Measurements from ENCODE around the gene ST6GALNAC5. TPM values are rescaled to one million over a fixed set of nuclear protein-coding genes. Genes with fewer than 3 reads are reported as not detected.

Gene ST6GALNAC5
- total and polyA plus RNA-seq, 2 of the 13 experiments (the other 11 are each of a cell fraction or from before 2014, with no cell fraction given) = not detected

DNA sequence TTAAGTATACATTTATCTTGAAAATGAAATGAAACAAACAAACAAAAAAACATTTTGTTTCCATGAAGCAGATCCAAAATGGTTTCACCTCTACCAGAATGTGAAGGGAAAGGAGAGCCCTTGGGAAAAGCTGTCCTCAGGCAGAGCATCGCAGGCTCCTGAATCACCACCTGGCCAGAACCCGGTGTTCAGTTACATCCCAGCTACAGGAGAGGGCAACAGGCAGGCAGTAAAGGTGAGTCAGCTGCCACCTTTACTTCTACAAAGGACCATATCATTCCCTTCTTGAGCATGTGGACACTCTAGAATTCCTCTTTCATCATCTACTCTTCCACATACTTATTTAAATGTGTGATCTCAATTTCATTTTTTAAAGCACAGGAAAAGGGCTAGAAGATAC is 200.7 kb downstream of the ST6GALNAC5 start:
- Histone ChIP-seq H3K36me3 (replicated peaks in 1 of 2; ENCODE audit: control insufficient read depth in 1 of 2, insufficient read depth in 2 of 2, low read length in 2 of 2) (no peaks in the 10 kb centered on the region), H3K27me3 (ENCODE audit: control insufficient read depth in 1 of 2, insufficient read depth in 2 of 2, low read length in 2 of 2) (no peaks in the 10 kb centered on the region), H3K79me2 (ENCODE audit: insufficient read depth, low read length) (no peaks in the 10 kb centered on the region), H3K9me3 (ENCODE audit: low read length) (no peaks in the 10 kb centered on the region), H3K9ac (ENCODE audit: insufficient read depth, low read depth, low read length) (no peak overlapping the region), H3K4me2 (ENCODE audit: low read depth, low read length) (no peak overlapping the region), H2AFZ (ENCODE audit: low read length) (no peak overlapping the region), H4K20me1 (ENCODE audit: insufficient read depth, low read length) (no peaks in the 10 kb centered on the region), H3K27ac (ENCODE audit: extremely low read length, insufficient read depth, low read length) (no peak overlapping the region), H3K4me3 (replicated peaks in 1 of 3; ENCODE audit: insufficient read depth in 1 of 3, low read depth in 2 of 3, low read length in 3 of 3) (no peak overlapping the region), H3K4me1 (ENCODE audit: insufficient read depth, low read length) (no peaks in the 10 kb centered on the region)
- 41% methylated on average over 2 of the region's 2 CpGs for WGBS (ENCODE audit: low lambda C conversion rate)
- intact Hi-C loops (cut with micrococcal nuclease; ENCODE audit: unreplicated experiment) (no loop called here), in situ Hi-C loops (cut with HindIII; ENCODE audit: extremely low pct_ligation_motif_present, low pct_unique_long_range_greater_than_20kb) (no loop called here)
- BruUV-seq (replicated peaks) = no TSS peak
- ATAC-seq (no peak), FAIRE-seq (no peak), DNase-seq (ENCODE audit: low spot score) (no peak)
- CTCF ChIA-PET (ENCODE audit: low intra/inter-chr PET ratio, low total read pairs) = no interaction called here
- TF ChIP-seq MBNL3 (CRISPR knock-in tag; conservative IDR thresholded peaks at IDR 0.05) (no peak), GABPB1 (CRISPR knock-in tag; IDR thresholded peaks at IDR 0.05) (no peak), ZNF790 (CRISPR knock-in tag; IDR thresholded peaks at IDR 0.05; ENCODE audit: borderline replicate concordance) (no peak), THAP11 (CRISPR knock-in tag; IDR thresholded peaks at IDR 0.05) (no peak), ADNP (CRISPR knock-in tag; IDR thresholded peaks at IDR 0.05) (no peak), SETDB1 (CRISPR knock-in tag; IDR thresholded peaks at IDR 0.05; ENCODE audit: borderline replicate concordance) (no peak), ZBTB42 (CRISPR knock-in tag; IDR thresholded peaks at IDR 0.05) (no peak)
- TF ChIP-seq, protein P1, sequence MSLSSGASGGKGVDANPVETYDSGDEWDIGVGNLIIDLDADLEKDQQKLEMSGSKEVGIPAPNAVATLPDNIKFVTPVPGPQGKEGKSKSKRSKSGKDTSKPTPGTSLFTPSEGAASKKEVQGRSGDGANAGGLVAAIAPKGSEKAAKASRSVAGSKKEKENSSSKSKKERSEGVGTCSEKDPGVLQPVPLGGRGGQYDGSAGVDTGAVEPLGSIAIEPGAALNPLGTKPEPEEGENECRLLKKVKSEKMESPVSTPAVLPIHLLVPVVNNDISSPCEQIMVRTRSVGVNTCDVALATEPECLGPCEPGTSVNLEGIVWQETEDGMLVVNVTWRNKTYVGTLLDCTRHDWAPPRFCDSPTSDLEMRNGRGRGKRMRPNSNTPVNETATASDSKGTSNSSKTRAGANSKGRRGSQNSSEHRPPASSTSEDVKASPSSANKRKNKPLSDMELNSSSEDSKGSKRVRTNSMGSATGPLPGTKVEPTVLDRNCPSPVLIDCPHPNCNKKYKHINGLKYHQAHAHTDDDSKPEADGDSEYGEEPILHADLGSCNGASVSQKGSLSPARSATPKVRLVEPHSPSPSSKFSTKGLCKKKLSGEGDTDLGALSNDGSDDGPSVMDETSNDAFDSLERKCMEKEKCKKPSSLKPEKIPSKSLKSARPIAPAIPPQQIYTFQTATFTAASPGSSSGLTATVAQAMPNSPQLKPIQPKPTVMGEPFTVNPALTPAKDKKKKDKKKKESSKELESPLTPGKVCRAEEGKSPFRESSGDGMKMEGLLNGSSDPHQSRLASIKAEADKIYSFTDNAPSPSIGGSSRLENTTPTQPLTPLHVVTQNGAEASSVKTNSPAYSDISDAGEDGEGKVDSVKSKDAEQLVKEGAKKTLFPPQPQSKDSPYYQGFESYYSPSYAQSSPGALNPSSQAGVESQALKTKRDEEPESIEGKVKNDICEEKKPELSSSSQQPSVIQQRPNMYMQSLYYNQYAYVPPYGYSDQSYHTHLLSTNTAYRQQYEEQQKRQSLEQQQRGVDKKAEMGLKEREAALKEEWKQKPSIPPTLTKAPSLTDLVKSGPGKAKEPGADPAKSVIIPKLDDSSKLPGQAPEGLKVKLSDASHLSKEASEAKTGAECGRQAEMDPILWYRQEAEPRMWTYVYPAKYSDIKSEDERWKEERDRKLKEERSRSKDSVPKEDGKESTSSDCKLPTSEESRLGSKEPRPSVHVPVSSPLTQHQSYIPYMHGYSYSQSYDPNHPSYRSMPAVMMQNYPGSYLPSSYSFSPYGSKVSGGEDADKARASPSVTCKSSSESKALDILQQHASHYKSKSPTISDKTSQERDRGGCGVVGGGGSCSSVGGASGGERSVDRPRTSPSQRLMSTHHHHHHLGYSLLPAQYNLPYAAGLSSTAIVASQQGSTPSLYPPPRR (CRISPR knock-in tag; IDR thresholded peaks at IDR 0.05; ENCODE audit: borderline replicate concordance) = no peak
- TF ChIP-seq, protein P2, sequence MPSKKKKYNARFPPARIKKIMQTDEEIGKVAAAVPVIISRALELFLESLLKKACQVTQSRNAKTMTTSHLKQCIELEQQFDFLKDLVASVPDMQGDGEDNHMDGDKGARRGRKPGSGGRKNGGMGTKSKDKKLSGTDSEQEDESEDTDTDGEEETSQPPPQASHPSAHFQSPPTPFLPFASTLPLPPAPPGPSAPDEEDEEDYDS (CRISPR knock-in tag; IDR thresholded peaks at IDR 0.05) = no peak
- POLR2A ChIA-PET = no interaction called here

All from HepG2 (cell line).